HL-60 (cell line): ENCODE data around the gene FHAD1.

ENCODE experiments used
- CTCF ChIP-seq: IDR thresholded peaks from one replicate; pipeline ENCODE4 v1.5.1; 2011; ENCODE audit warnings: low read length, control low read depth, inconsistent platforms; ENCODE audit not compliant: insufficient read depth
- GABPA ChIP-seq: IDR thresholded peaks from 2 replicates; pipeline ENCODE4 v1.6.1; 2012; ENCODE audit warnings: low read depth
- POLR2AphosphoS5 ChIP-seq: IDR thresholded peaks from 2 replicates; pipeline ENCODE4 v1.6.1; 2012; ENCODE audit warnings: low read depth
- SPI1 ChIP-seq: IDR thresholded peaks from 2 replicates; pipeline ENCODE4 v1.6.1; 2012; ENCODE audit warnings: low read depth, mild to moderate bottlenecking, borderline replicate concordance
- TF ChIP-seq, protein P1 (sequence below): IDR thresholded peaks from 2 replicates; pipeline ENCODE4 v1.6.1; 2012; ENCODE audit warnings: low read depth; ENCODE audit not compliant: insufficient replicate concordance

DNA sequence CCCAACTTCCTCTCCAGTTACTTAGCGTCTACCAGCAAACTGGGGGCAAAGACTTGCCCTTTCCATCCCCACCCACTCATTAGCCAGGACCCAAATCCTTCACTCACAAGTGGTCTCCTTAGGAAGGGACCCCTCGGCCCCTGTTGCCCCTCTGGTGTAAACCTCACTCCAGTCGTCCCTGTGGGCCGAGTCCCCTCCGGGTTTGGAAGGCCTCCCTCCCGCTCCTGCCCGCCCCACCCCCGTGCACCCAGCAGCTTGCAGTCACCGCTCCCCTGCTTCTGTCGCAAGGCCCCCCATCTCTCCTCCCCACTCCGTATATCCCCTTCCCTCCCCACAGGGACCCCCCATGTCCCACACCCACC is 163.8 kb downstream of the FHAD1 start:
- TF ChIP-seq POLR2AphosphoS5, result no peak
- no peak for TF ChIP-seq CTCF
- TF ChIP-seq, protein P1, sequence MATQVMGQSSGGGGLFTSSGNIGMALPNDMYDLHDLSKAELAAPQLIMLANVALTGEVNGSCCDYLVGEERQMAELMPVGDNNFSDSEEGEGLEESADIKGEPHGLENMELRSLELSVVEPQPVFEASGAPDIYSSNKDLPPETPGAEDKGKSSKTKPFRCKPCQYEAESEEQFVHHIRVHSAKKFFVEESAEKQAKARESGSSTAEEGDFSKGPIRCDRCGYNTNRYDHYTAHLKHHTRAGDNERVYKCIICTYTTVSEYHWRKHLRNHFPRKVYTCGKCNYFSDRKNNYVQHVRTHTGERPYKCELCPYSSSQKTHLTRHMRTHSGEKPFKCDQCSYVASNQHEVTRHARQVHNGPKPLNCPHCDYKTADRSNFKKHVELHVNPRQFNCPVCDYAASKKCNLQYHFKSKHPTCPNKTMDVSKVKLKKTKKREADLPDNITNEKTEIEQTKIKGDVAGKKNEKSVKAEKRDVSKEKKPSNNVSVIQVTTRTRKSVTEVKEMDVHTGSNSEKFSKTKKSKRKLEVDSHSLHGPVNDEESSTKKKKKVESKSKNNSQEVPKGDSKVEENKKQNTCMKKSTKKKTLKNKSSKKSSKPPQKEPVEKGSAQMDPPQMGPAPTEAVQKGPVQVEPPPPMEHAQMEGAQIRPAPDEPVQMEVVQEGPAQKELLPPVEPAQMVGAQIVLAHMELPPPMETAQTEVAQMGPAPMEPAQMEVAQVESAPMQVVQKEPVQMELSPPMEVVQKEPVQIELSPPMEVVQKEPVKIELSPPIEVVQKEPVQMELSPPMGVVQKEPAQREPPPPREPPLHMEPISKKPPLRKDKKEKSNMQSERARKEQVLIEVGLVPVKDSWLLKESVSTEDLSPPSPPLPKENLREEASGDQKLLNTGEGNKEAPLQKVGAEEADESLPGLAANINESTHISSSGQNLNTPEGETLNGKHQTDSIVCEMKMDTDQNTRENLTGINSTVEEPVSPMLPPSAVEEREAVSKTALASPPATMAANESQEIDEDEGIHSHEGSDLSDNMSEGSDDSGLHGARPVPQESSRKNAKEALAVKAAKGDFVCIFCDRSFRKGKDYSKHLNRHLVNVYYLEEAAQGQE, result no peak
- no peak for TF ChIP-seq GABPA
- no peak for TF ChIP-seq SPI1
